GM18517 (cell line): ENCODE data around the gene PADI6.

Experiments used
- ATAC-seq: cut with Tn5 transposase; IDR thresholded peaks from one replicate; pipeline ENCODE4 v1.9.1; 2021; ENCODE audit warnings: mild to moderate bottlenecking, moderate library complexity; ENCODE audit not compliant: unreplicated experiment

Gene PADI6

GRCh38 chr1:17433261-17433660 lies 61.3 kb downstream of the PADI6 start:
- ATAC-seq, result no peak

GRCh38 chr1:17434016-17434415 lies 62.0 kb downstream of the PADI6 start:
- ATAC-seq, result no peak

GRCh38 chr1:17434601-17435000 lies 62.6 kb downstream of the PADI6 start:
- no peak for ATAC-seq

- ATAC-seq, result no peak
These were observed 64.6 kb downstream of the PADI6 start for GRCh38 chr1:17436380-17437174.

- no peak for ATAC-seq
These were observed 65.2 kb downstream of the PADI6 start for GRCh38 chr1:17437260-17437579.

- ATAC-seq, result peak; percentile 29
These were observed 65.8 kb downstream of the PADI6 start for GRCh38 chr1:17437580-17438317.

GRCh38 chr1:17438318-17439249 lies 66.6 kb downstream of the PADI6 start:
- peak; percentile 25 for ATAC-seq

- ATAC-seq, result peak; percentile 46
These were observed 67.5 kb downstream of the PADI6 start, which contains the start of gene RCC2 for GRCh38 chr1:17439250-17440073. Gene RCC2, minus strand, starts transcription at chr1:17439677. Its CDS starts 1,163 bp downstream, at chr1:17438514.

GRCh38 chr1:17440074-17440826 lies 68.3 kb downstream of the PADI6 start:
- ATAC-seq, result no peak

GRCh38 chr1:17440827-17441168 lies 68.8 kb downstream of the PADI6 start:
- ATAC-seq, result no peak

GRCh38 chr1:17441265-17441992 lies 69.4 kb downstream of the PADI6 start:
- ATAC-seq, result no peak

GRCh38 chr1:17441993-17442357 lies 70.0 kb downstream of the PADI6 start:
- no peak for ATAC-seq

- ATAC-seq, result no peak
These were observed 70.8 kb downstream of the PADI6 start for GRCh38 chr1:17442841-17443240.

GRCh38 chr1:17447501-17447992 lies 75.6 kb downstream of the PADI6 start:
- no peak for ATAC-seq
